H1 (cell line): ENCODE measurements around the gene RNU11. TPM values are rescaled to one million over a fixed set of nuclear protein-coding genes. Genes with fewer than 3 reads are reported as not detected.
A peak's percentile ranks its signal among the peaks of the same experiment; 100 is the strongest.

Experiments used
- ASH2L ChIP-seq: fragments of 200-600, 300-600 bp; sonication (generic); IDR thresholded peaks from one replicate; pipeline ENCODE4 v1.7.1; 2017; ENCODE audit warnings: low read length
- CBX5 ChIP-seq: fragments of 300-800, 300-1000 bp; sonication (generic); IDR thresholded peaks from 2 replicates; pipeline ENCODE4 v1.7.1; 2016; ENCODE audit warnings: antibody characterized with exemption, low read length, low read depth
- CTBP2 ChIP-seq: IDR thresholded peaks from 2 replicates; pipeline ENCODE4 v1.7.0; 2011; ENCODE audit warnings: borderline replicate concordance, mild to moderate bottlenecking, moderate library complexity, mixed read lengths, low read length; ENCODE audit not compliant: insufficient read depth, insufficient read length
- EP300 ChIP-seq, 2 experiments: IDR thresholded peaks; 1 replicate in 1 of 2; 2 replicates in 1 of 2; pipeline ENCODE4 v1.6.1; 2011 to 2012; ENCODE audit warnings: low read depth in 2 of 2, low read length in 2 of 2, mild to moderate bottlenecking in 2 of 2, borderline replicate concordance in 1 of 2, inconsistent platforms in 1 of 2, moderate library complexity in 1 of 2
- GABPA ChIP-seq: IDR thresholded peaks from 2 replicates; pipeline ENCODE4 v1.6.1; 2011; ENCODE audit warnings: mild to moderate bottlenecking, low read length, moderate library complexity, borderline replicate concordance; ENCODE audit not compliant: insufficient read depth
- KDM1A ChIP-seq: fragments of 200-600, 300-600 bp; sonication (generic); IDR thresholded peaks from 2 replicates; pipeline ENCODE4 v1.7.1; 2016; ENCODE audit warnings: mild to moderate bottlenecking, low read length, borderline replicate concordance
- KDM5A ChIP-seq: fragments of 200-600 bp; IDR thresholded peaks from 2 replicates; pipeline ENCODE4 v1.7.1; 2012; ENCODE audit warnings: mild to moderate bottlenecking, low read length, inconsistent platforms, mixed read lengths
- PHF8 ChIP-seq: fragments of 200-600 bp; sonication (generic); conservative IDR thresholded peaks from 2 replicates; pipeline ENCODE4 v1.7.1; 2012; ENCODE audit warnings: low read depth, mild to moderate bottlenecking, inconsistent platforms, low read length, moderate library complexity
- POU5F1 ChIP-seq: IDR thresholded peaks from 2 replicates; pipeline ENCODE4 v1.6.1; 2011; ENCODE audit warnings: low read depth, mild to moderate bottlenecking, low read length, moderate library complexity
- RBBP5 ChIP-seq: IDR thresholded peaks from 2 replicates; pipeline ENCODE4 v1.7.1; 2012; ENCODE audit warnings: low read depth, mild to moderate bottlenecking, inconsistent platforms, low read length, moderate library complexity, borderline replicate concordance
- RXRA ChIP-seq: IDR thresholded peaks from 2 replicates; pipeline ENCODE4 v1.6.1; 2011; ENCODE audit warnings: low read depth, mild to moderate bottlenecking, low read length, moderate library complexity; ENCODE audit not compliant: insufficient read depth
- SP4 ChIP-seq: IDR thresholded peaks from 2 replicates; pipeline ENCODE4 v1.6.1; 2012; ENCODE audit warnings: low read length, inconsistent platforms
- SRF ChIP-seq: IDR thresholded peaks from 2 replicates; pipeline ENCODE4 v1.6.1; 2011; ENCODE audit warnings: mild to moderate bottlenecking, low read depth, low read length, moderate library complexity
- ZNF274 ChIP-seq: IDR thresholded peaks from 2 replicates; pipeline ENCODE4 v1.7.0; 2012; ENCODE audit warnings: low read length, borderline replicate concordance; ENCODE audit errors: extremely low read depth
- polyA plus RNA-seq, 7 experiments: library from polyadenylated mRNA; depleted of rRNA in 3 of 7; stranded (reverse) in 5 of 7; unstranded in 2 of 7; fragments of >200 nt in 5 of 7; fragments of 200-250 nt in 2 of 7; gene quantifications; 1 replicate in 5 of 7; 2 replicates in 1 of 7; 4 replicates in 1 of 7; pipeline versions ENCODE4 v1.2.1 to v1.2.3, GENCODE V29; 2011 to 2013; ENCODE audit warnings: missing spikeins in 2 of 7, mixed read lengths in 2 of 7
- total RNA-seq: library from RNA; stranded (reverse); fragmentation: NEBNext Ultra II Directional; extraction: Animal tissue kit (Norgen Biotek cat#: 25700); gene quantifications from 2 replicates; pipeline ENCODE4 v1.2.1, GENCODE V29; 2021

The RNU11 gene
- total and polyA plus RNA-seq, 2 of the 8 experiments (the other 6 are each of a cell fraction or from before 2014, with no cell fraction given) = not detected

- TF ChIP-seq KDM1A (no peak), CTBP2 (no peak), SP4 (no peak), SRF (no peak), CBX5 (no peak), PHF8 (no peak), ASH2L (peak; percentile 66), ZNF274 (no peak), RXRA (no peak), EP300 (IDR thresholded peaks at IDR 0.05; ENCODE audit: borderline replicate concordance in 1 of 2, low read depth in 2 of 2, low read length in 2 of 2) (peak in 1 of 2 experiments; percentile 62; a peak in 1 of 3 replicates), KDM5A (no peak), GABPA (no peak; the same call in 1 of the 2 replicates), POU5F1 (no peak), RBBP5 (no peak; the same call in 1 of the 2 replicates)
Measured at GRCh38 chr1:28648008-28648473, 359 bp upstream of the RNU11 start (continued).
